H9 (cell line): ENCODE measurements around the gene WARS2. TPM values are rescaled to one million over a fixed set of nuclear protein-coding genes. Genes with fewer than 3 reads are reported as not detected.

ENCODE experiments used
- DNase-seq: peaks from one replicate; pipeline ENCODE4 v3.0.0-alpha.2; 2017
- H2AFZ ChIP-seq: one replicate; pipeline ENCODE4 v1.6.1; 2013; ENCODE audit warnings: mild to moderate bottlenecking, low read length, control low read depth, moderate library complexity
- H2AK5ac ChIP-seq: 2 replicates; pipeline ENCODE4 v1.6.1; 2013; ENCODE audit warnings: low read length, control low read depth, mixed read lengths; ENCODE audit not compliant: insufficient read length
- H2BK120ac ChIP-seq: one replicate; pipeline ENCODE4 v1.6.1; 2013; ENCODE audit warnings: low read depth, mild to moderate bottlenecking, low read length, control low read depth, inconsistent platforms; ENCODE audit not compliant: poor library complexity, severe bottlenecking
- H2BK12ac ChIP-seq: 2 replicates; pipeline ENCODE4 v1.6.1; 2013; ENCODE audit warnings: low read length, control low read depth, mixed read lengths, low read depth; ENCODE audit not compliant: insufficient read length
- H2BK15ac ChIP-seq: 2 replicates; pipeline ENCODE4 v1.6.1; 2013; ENCODE audit warnings: low read depth, low read length, control low read depth
- H2BK20ac ChIP-seq: one replicate; pipeline ENCODE4 v1.6.1; 2013; ENCODE audit warnings: low read depth, mild to moderate bottlenecking, low read length, control low read depth, inconsistent platforms; ENCODE audit not compliant: poor library complexity, severe bottlenecking
- H2BK5ac ChIP-seq: 2 replicates; pipeline ENCODE4 v1.6.1; 2013; ENCODE audit warnings: low read length, control low read depth, mixed read lengths; ENCODE audit not compliant: insufficient read length
- H3K14ac ChIP-seq: 2 replicates; pipeline ENCODE4 v1.6.1; 2013; ENCODE audit warnings: low read length, control low read depth; ENCODE audit not compliant: insufficient read depth
- H3K18ac ChIP-seq: 2 replicates; pipeline ENCODE4 v1.6.1; 2013; ENCODE audit warnings: low read depth, mild to moderate bottlenecking, mixed read lengths, low read length, control low read depth; ENCODE audit not compliant: insufficient read length
- H3K23ac ChIP-seq: 2 replicates; pipeline ENCODE4 v1.6.1; 2013; ENCODE audit warnings: low read length, control low read depth, mixed read lengths, low read depth; ENCODE audit not compliant: insufficient read length
- H3K23me2 ChIP-seq: 2 replicates; pipeline ENCODE4 v1.6.1; 2013; ENCODE audit warnings: low read depth, mild to moderate bottlenecking, mixed read lengths, low read length, control low read depth; ENCODE audit not compliant: insufficient read length, poor library complexity, severe bottlenecking
- H3K27ac ChIP-seq: 2 replicates; pipeline ENCODE4 v1.5.1; 2013; ENCODE audit warnings: low read length, control low read depth, mixed read lengths, low read depth; ENCODE audit not compliant: insufficient read length
- H3K27me3 ChIP-seq: 2 replicates; pipeline ENCODE4 v1.6.1; 2013; ENCODE audit warnings: low read length, control low read depth, inconsistent platforms; ENCODE audit not compliant: insufficient read depth
- H3K4ac ChIP-seq: 2 replicates; pipeline ENCODE4 v1.6.1; 2013; ENCODE audit warnings: low read depth, mild to moderate bottlenecking, control low read depth, inconsistent platforms, low read length, moderate library complexity
- H3K4me1 ChIP-seq: 2 replicates; pipeline ENCODE4 v1.6.1; 2013; ENCODE audit warnings: low read length, control low read depth, inconsistent platforms; ENCODE audit not compliant: insufficient read depth
- H3K4me2 ChIP-seq: 2 replicates; pipeline ENCODE4 v1.6.1; 2013; ENCODE audit warnings: low read length, control low read depth, mixed read lengths; ENCODE audit not compliant: insufficient read length, insufficient read depth
- H3K56ac ChIP-seq: 2 replicates; pipeline ENCODE4 v1.6.1; 2013; ENCODE audit warnings: low read depth, mild to moderate bottlenecking, mixed read lengths, low read length, control low read depth; ENCODE audit not compliant: insufficient read length
- H3K79me1 ChIP-seq: 2 replicates; pipeline ENCODE4 v1.6.1; 2013; ENCODE audit warnings: low read depth, mild to moderate bottlenecking, moderate library complexity, low read length, control low read depth, inconsistent platforms; ENCODE audit not compliant: insufficient read depth, poor library complexity, severe bottlenecking
- H3K79me2 ChIP-seq: 2 replicates; pipeline ENCODE4 v1.6.1; 2013; ENCODE audit warnings: low read length, control low read depth, inconsistent platforms; ENCODE audit not compliant: insufficient read depth
- H3K9ac ChIP-seq: 2 replicates; pipeline ENCODE4 v1.6.1; 2013; ENCODE audit warnings: low read length, control low read depth, mixed read lengths; ENCODE audit not compliant: insufficient read length; ENCODE audit errors: extremely low read depth
- H3K9me3 ChIP-seq: one replicate; pipeline ENCODE4 v1.6.1; 2013; ENCODE audit warnings: low read depth, low read length, inconsistent platforms; ENCODE audit not compliant: control insufficient read depth
- H3T11ph ChIP-seq: one replicate; pipeline ENCODE4 v1.6.1; 2013; ENCODE audit warnings: mild to moderate bottlenecking, low read length, control low read depth, inconsistent platforms
- H4K20me1 ChIP-seq: one replicate; pipeline ENCODE4 v1.6.1; 2013; ENCODE audit not compliant: control insufficient read depth, insufficient read length, insufficient read depth
- H4K5ac ChIP-seq: 2 replicates; pipeline ENCODE4 v1.6.1; 2013; ENCODE audit warnings: low read depth, mild to moderate bottlenecking, mixed read lengths, low read length, control low read depth; ENCODE audit not compliant: insufficient read length
- H4K8ac ChIP-seq: replicated peaks from 2 replicates; pipeline ENCODE4 v1.6.1; 2013; ENCODE audit warnings: low read length, control low read depth, mixed read lengths, low read depth; ENCODE audit not compliant: insufficient read length
- H4K91ac ChIP-seq: 2 replicates; pipeline ENCODE4 v1.6.1; 2013; ENCODE audit warnings: low read depth, mild to moderate bottlenecking, moderate library complexity, mixed read lengths, low read length, control low read depth; ENCODE audit not compliant: insufficient read length
- H3K27ac Mint-ChIP-seq, 3 experiments: 2 replicates in 2 of 3; 3 replicates in 1 of 3; pipeline ENCODE4 v1.8.0; 2020 to 2021; ENCODE audit warnings: mixed read lengths in 3 of 3, mild to moderate bottlenecking in 1 of 3, moderate library complexity in 1 of 3
- H3K27me3 Mint-ChIP-seq: 2 replicates; pipeline ENCODE4 v1.8.0; 2021; ENCODE audit warnings: low read depth, mild to moderate bottlenecking, moderate library complexity, mixed read lengths
- H3K36me3 Mint-ChIP-seq, 3 experiments: 2 replicates in 2 of 3; 3 replicates in 1 of 3; pipeline ENCODE4 v1.8.0; 2020 to 2021; ENCODE audit warnings: low read depth in 3 of 3, mixed read lengths in 3 of 3; ENCODE audit not compliant: insufficient read depth in 1 of 3
- H3K4me1 Mint-ChIP-seq, 2 experiments: 2 replicates each; pipeline ENCODE4 v1.8.0; 2020; ENCODE audit warnings: mixed read lengths in 2 of 2
- H3K4me3 Mint-ChIP-seq, 2 experiments: 2 replicates in 1 of 2; 3 replicates in 1 of 2; pipeline ENCODE4 v1.8.0; 2020 to 2021; ENCODE audit warnings: mild to moderate bottlenecking in 2 of 2, mixed read lengths in 2 of 2, moderate library complexity in 1 of 2
- H3K9me3 Mint-ChIP-seq, 2 experiments: 2 replicates in 1 of 2; 3 replicates in 1 of 2; pipeline ENCODE4 v1.8.0; 2020; ENCODE audit warnings: mild to moderate bottlenecking in 2 of 2, mixed read lengths in 2 of 2, moderate library complexity in 1 of 2
- WGBS: extraction: QIAGEN DNeasy Blood & Tissue Kit; methylation state at CpG from one replicate; pipeline ENCODE4 v1.1.7; 2013; ENCODE audit warnings: missing lambda C conversion rate, low lambda C conversion rate, mixed read lengths; ENCODE audit not compliant: insufficient read length; ENCODE audit errors: extremely low coverage; 5-methylcytosine and 5-hydroxymethylcytosine counted together
- total RNA-seq: library from RNA; stranded (reverse); gene quantifications from 2 replicates; pipeline ENCODE4 v1.2.1, GENCODE V29; 2021
- TF ChIP-seq, protein P1 (sequence below): fragments of 200-600 bp; sonication (generic); conservative IDR thresholded peaks from 3 replicates; pipeline ENCODE4 v1.8.0; 2021; ENCODE audit warnings: antibody characterized with exemption, mild to moderate bottlenecking

The WARS2 gene
- total RNA-seq, 1 experiment from 2014 or later = 9.7 TPM

DNA sequence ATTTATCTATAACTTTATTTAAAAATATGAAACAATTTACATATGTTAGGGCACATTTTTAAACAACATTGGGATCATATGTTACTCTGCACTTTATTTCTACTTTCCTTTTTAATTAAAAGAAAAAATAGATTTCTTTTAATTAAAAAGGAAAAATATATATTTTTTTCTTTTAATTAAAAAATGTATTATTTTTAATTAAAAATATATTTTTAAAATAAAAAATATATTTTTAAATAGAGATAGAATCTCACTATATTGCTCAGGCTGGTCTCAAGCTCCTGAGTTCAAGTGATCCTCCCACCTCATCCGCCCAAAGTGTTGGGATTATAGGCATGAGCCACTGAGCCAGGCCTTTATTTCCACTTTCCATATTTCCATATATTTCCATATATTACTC, 36.7 kb downstream of the WARS2 start:
- no peak overlapping the region for H2BK120ac ChIP-seq
- H2BK20ac ChIP-seq = no peak overlapping the region
- no peak overlapping the region for H4K91ac ChIP-seq
- Mint-ChIP-seq H3K36me3 (no peaks in the 10 kb centered on the region), H3K27ac (no peak overlapping the region), H3K4me1 (peaks cover 0 to 5% of the 10 kb centered on the region in 2 experiments; a peak in 2 of 4 replicates), H3K9me3 (no peaks in the 10 kb centered on the region), H3K27me3 (no peaks in the 10 kb centered on the region), H3K4me3 (no peak overlapping the region)
- H3K14ac ChIP-seq = no peak overlapping the region
- no peak overlapping the region for H2BK15ac ChIP-seq
- H3K9me3 ChIP-seq = no peaks in the 10 kb centered on the region
- H3K23me2 ChIP-seq = no peaks in the 10 kb centered on the region
- no peaks in the 10 kb centered on the region for H3K4me1 ChIP-seq
- H3K79me2 ChIP-seq = no peaks in the 10 kb centered on the region
- H3K9ac ChIP-seq = no peak overlapping the region
- no peak overlapping the region for H3K23ac ChIP-seq
- no peak overlapping the region for H4K5ac ChIP-seq
- TF ChIP-seq, protein P1, sequence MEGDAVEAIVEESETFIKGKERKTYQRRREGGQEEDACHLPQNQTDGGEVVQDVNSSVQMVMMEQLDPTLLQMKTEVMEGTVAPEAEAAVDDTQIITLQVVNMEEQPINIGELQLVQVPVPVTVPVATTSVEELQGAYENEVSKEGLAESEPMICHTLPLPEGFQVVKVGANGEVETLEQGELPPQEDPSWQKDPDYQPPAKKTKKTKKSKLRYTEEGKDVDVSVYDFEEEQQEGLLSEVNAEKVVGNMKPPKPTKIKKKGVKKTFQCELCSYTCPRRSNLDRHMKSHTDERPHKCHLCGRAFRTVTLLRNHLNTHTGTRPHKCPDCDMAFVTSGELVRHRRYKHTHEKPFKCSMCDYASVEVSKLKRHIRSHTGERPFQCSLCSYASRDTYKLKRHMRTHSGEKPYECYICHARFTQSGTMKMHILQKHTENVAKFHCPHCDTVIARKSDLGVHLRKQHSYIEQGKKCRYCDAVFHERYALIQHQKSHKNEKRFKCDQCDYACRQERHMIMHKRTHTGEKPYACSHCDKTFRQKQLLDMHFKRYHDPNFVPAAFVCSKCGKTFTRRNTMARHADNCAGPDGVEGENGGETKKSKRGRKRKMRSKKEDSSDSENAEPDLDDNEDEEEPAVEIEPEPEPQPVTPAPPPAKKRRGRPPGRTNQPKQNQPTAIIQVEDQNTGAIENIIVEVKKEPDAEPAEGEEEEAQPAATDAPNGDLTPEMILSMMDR = no peak
- no peak overlapping the region for H2AK5ac ChIP-seq
- no peak overlapping the region for H3K56ac ChIP-seq
- H2BK5ac ChIP-seq = no peak overlapping the region
- H3K4me2 ChIP-seq = no peak overlapping the region
- H3K27me3 ChIP-seq = no peaks in the 10 kb centered on the region
- H3K18ac ChIP-seq = no peak overlapping the region
- H4K20me1 ChIP-seq = no peaks in the 10 kb centered on the region
- H2AFZ ChIP-seq = no peak overlapping the region
- H2BK12ac ChIP-seq = no peak overlapping the region
- no peak overlapping the region for H3K4ac ChIP-seq
- no peaks in the 10 kb centered on the region for H3K79me1 ChIP-seq
- WGBS = no CpG with 5 or more reads among the region's 1 CpG
- DNase-seq = no peak
- H3T11ph ChIP-seq = no peak overlapping the region
- no peak overlapping the region for H3K27ac ChIP-seq
- no peak overlapping the region for H4K8ac ChIP-seq
